ENCODE data around the gene A1BG. TPM values are rescaled to one million over a fixed set of nuclear protein-coding genes. Genes with fewer than 3 reads are reported as not detected.

A1BG gene
- total RNA-seq, 1 donor: 1.3 TPM

DNA sequence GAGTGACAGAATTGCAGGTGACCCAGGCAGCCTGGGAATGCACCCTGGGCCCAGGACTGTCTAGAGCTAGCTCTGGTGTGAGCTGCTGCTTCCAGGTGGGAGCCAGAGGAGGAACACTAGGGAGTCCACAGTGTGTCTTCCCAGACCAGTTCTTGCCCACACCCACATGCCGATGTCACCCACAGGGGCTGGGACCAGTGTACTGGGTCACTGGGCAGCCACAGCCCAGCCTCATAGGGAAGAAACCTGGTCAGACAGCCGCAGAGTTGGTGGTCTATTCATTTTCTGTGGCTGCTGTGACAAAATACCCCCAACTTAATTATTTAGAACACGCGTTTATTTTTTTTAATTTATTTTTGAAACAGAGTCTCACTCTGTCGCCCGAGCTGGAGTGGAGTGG, 45.3 kb upstream of the A1BG start:
- TF ChIP-seq, protein P1, sequence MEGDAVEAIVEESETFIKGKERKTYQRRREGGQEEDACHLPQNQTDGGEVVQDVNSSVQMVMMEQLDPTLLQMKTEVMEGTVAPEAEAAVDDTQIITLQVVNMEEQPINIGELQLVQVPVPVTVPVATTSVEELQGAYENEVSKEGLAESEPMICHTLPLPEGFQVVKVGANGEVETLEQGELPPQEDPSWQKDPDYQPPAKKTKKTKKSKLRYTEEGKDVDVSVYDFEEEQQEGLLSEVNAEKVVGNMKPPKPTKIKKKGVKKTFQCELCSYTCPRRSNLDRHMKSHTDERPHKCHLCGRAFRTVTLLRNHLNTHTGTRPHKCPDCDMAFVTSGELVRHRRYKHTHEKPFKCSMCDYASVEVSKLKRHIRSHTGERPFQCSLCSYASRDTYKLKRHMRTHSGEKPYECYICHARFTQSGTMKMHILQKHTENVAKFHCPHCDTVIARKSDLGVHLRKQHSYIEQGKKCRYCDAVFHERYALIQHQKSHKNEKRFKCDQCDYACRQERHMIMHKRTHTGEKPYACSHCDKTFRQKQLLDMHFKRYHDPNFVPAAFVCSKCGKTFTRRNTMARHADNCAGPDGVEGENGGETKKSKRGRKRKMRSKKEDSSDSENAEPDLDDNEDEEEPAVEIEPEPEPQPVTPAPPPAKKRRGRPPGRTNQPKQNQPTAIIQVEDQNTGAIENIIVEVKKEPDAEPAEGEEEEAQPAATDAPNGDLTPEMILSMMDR (IDR thresholded peaks at IDR 0.05; ENCODE audit: insufficient read depth, low read depth, low read length): no peak
- no peak for DNase-seq (ENCODE audit: low read depth)
- H3K4me3 ChIP-seq (ENCODE audit: low read depth, low read length): no peak overlapping the region

DNA sequence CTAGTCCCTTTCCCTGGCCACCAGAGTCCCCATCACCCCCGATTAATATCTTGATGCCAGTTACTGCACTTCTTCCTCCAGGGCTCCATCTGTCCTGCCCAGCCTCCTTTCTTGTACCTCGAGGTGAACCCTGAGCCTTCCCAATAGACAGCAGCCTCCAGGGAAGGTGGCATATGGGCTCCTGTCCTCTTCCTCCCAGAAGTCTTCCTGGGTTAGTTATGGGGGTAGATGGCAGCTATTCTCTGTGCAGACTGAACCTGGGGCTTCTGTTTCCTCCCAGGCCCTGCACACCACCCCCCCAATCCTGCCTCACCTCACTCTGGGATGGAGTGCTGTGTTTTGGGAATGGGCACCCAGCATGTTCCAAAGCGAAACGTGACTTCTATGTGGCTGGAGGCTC, 44.8 kb upstream of the A1BG start:
- H3K4me3 ChIP-seq (ENCODE audit: low read depth, low read length): no peak overlapping the region
- TF ChIP-seq, protein P1 (IDR thresholded peaks at IDR 0.05; ENCODE audit: insufficient read depth, low read depth, low read length): no peak
- DNase-seq (ENCODE audit: low read depth): no peak

DNA sequence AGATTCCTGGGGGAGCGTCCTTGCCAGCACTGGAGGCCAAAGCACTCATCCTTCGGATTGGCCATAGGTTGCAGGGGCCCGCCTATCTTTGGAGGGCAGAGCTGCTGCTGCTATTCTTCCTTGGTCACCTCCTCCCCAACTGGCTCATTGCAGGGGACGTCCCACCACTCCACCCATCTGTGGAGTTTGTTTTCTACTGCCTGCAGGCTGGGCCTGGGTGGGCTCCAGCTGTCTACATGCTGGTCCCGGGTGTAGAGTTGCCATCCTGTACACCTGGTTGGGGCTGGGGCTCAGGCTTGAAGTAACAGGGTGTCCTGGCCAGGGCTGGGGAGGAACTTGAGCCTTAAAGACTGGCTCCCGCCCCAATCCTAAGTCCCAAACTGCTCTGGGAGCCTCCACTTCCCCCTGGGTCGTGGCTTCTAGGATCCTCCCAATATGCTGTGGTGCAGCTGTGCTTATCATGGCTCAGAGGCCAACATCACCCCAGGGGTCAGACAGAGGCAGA, 44.3 kb upstream of the A1BG start:
- H3K4me3 ChIP-seq (ENCODE audit: low read depth, low read length): no peak overlapping the region
- TF ChIP-seq, protein P1 (IDR thresholded peaks at IDR 0.05; ENCODE audit: insufficient read depth, low read depth, low read length): no peak
- no peak for DNase-seq (ENCODE audit: low read depth)

DNA sequence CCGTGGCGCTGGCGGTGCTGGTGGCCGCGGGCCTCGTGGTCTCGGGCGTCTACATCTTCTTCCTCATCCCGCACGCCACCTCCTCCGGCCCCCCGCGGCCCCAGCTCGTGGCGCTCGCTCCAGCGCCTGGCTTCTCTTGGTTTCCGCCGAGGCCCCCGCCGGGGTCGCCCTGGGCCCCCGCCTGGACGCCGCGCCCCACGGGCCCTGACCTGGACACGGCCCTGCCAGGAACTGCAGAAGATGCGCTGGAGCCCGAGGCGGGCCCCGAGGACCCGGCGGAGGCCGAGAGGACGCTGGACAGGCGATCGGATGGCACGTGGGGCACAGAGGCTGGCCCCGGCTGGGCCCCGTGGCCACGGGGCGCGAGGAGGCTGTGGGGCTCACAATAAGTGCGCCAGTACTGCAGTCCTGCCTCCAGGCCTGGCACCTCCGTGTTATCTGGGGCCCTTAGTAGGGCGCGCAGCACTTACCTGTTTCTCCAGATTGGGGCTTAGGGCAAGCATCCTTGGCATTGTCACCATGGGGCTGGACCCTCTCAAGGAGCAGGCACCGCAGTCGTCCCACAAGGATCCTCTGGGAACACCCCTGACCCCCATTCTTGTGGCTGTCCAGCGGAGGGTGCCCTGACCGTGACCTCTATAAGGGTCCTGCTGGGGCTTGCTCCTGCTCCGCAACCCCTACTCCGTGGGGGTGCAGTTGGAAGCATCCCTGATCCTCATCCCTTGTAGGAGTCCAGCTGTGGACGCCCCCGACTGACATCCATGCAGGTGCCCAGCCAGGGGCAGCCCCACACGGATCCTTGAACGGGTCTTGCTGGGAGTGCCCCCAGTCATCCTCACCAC, 43.6 kb upstream of the A1BG start:
- no peak for DNase-seq (ENCODE audit: low read depth)
- no peak overlapping the region for H3K4me3 ChIP-seq (ENCODE audit: low read depth, low read length)

DNA sequence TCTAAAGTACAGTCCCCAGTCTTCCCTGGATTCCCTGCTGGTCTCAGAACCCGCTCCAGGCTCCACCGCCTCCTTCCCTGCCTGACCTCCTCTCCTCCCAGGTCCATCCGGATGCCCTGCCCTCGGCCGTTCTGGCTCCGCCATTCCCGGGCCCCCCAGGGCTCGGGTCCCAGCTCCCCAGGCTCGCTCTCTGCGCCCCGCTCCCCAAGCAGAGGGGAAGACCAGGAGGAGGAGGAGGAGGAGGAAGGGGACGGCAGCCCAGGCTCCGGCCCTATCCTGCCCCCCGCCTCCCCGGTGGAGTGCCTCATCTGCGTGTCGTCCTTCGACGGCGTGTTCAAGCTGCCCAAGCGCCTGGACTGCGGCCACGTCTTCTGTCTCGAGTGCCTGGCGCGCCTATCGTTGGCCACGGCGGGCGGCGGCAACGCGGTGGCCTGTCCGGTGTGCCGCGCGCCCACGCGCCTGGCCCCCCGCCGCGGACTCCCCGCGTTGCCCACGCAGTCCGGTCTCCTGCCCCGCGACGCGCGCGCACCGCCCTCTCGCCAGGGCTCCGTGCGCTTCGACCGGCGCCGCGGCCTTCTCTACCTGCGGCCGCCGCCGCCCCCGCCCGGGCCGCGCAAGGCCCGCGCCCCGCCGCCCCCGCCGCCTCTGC, 42.8 kb upstream of the A1BG start:
- DNase-seq (ENCODE audit: low read depth): no peak
- TF ChIP-seq, protein P1 (IDR thresholded peaks at IDR 0.05; ENCODE audit: insufficient read depth, low read depth, low read length): no peak
- no peak overlapping the region for H3K4me3 ChIP-seq (ENCODE audit: low read depth, low read length)

More for the DNA sequence above, 43.6 kb upstream of the A1BG start:
- TF ChIP-seq, protein P1 (IDR thresholded peaks at IDR 0.05; ENCODE audit: insufficient read depth, low read depth, low read length): no peak

DNA sequence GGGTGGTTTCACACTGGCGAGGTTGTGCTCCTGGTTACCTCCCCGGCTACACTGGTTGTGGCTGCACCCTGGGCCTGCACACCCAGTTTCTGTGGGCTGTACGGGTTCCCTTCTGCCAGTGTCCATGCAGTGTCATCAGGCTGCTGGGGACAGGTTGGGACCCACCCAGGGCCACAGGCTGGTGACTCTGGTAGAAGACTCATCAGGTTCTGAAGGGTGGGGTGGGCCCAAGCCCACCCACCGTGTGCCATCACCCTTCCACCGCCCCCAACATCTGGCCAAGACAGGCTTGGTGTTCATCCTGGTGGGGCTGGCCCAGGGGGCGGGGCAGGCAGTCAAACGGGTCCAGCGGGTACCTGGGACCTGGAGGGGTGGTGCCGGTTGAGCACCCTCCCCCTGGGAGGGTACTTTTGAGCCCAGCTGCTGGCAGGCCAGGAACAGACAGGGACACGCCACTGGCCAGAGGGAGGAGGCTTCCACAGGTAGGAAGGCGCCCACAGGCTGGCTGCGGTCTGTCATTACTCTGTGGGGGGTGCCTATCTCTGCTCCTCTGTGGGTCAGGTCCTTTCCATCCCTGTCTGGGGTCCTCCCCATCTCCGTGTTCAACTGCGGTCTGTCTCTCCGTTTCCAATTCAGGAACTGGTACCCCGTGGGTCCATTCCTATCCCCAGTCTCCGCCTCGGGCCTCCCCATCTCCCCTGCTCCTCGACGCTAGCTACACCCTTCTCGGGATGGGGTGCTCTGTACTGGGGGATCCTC, 42.1 kb upstream of the A1BG start, which contains the start of gene RNF225:
TSS of gene RNF225 (plus strand) at position 437 of the 759 bp plus-strand sequence. CDS start 434 bp downstream, outside the sequence.
- no peak for DNase-seq (ENCODE audit: low read depth)
- no peak within 1 kb of the TSS for H3K4me3 ChIP-seq (ENCODE audit: low read depth, low read length)
- TF ChIP-seq, protein P1 (IDR thresholded peaks at IDR 0.05; ENCODE audit: insufficient read depth, low read depth, low read length): no peak
